C1 segment of cervical spinal cord (tissue), 14 donors: ENCODE measurements around the gene PTPA.
A peak's percentile ranks its signal among the peaks of the same experiment; 100 is the strongest.

Experiments used
- DNase-seq, 14 donors: peaks; one replicate each; lab custom pipeline; 2025; lab: John Stamatoyannopoulos, UW

The PTPA gene

DNA sequence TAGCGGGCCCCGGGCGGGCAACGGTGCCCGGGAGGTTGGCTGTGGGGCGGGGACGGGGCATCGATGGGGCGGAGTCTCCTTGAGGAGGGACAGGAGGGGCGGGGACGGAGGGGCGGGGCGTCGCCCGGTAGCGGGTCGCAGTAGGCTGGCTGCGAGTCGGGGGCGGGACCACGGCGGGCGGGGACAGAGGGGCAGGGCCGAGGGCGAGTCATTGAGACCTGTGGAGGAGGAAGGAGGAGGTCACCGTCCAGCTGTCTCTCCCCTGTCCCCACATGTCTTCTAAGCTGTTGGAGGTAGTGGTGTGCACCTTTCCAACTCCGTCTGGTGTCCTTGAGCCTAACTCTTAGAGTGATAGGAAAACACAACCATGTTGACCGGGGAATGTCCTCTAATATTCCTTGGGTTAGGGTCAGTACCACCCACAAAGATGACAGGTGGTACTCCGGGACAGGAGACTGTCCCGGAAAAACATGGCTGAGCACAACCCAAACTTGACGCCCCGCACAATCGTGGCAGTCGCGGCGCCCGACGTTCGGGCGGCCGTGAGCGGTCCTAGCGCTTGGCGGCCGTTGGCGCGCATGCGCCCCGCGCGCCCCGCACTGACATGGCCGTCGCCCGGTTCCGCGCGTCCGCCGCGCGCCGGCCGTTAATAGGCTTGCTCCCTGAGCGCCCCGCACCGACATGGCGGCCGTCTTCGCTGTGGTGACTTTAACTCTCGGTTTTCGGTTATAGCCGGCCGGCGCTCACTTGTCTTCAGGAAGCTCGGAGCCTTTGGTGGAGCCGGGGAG, at the start of gene PTPA, which contains the start of gene CRAT:
Gene PTPA (plus strand): TSS at position 676 of the 788 bp plus-strand sequence. CDS start 186 bp downstream, outside the sequence.
Gene CRAT (minus strand): TSS at position 54 of the 788 bp plus-strand sequence. CDS start 284 bp downstream, outside the sequence.
- peak; percentile 62 to 97 (median 94) for DNase-seq

DNA sequence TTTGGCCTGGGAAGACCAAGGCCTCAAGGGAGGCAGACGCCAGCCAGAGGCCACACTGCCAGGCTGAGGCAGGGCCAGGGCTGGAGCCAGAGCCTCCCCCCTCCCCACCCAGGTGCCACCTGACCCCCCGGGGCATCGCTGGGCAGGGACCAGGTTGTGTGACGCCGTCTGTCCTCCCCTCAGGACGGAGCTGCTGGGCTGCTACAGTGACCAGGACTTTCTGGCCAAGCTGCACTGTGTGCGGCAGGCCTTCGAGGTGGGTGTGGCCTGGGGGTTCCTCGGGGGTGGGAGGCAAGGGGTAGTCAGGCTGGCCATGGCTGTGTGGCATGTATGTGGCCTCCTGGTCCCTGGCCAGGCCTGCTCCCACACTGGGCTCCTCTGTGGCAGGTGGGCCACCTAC, 48.2 kb upstream of the PTPA start:
- DNase-seq: no peak

DNA sequence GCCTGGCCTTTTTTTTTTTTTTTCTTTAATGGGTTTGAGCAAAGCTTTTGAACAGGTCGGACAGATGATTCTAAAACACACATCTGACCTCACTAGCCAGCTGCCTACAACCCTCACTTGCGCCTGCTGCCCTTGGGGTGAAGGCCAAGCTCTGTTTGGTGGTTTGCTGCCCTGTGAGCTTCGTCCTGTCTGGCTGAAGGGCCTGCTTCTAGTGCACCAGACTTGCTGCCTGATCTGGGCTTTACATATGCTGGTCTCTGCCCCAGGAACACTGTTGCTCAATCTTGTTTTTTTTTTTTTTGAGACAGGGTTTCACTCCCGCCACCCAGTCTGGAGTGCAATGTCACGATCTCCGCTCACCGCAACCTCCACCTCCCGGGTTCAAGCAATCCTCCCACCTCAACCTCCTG, 46.7 kb upstream of the PTPA start:
- DNase-seq: no peak

DNA sequence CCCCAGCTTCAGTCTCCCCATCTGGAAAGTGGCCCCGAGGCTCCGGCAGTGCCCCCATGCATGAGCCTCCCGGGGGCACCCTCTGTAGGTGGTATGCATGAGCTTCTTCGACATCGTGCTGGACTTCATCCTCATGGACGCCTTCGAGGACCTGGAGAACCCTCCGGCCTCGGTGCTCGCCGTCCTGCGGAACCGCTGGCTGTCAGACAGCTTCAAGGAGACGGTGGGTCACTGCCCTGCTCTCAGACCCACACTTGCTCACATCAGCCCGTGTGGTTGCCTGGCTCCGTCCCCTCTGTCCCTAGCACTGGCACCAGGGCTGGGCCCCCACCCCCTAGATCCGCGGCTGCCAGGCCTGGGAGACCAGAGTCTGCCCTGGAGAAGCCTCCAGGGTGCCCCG, 43.1 kb upstream of the PTPA start:
- DNase-seq: no peak

DNA sequence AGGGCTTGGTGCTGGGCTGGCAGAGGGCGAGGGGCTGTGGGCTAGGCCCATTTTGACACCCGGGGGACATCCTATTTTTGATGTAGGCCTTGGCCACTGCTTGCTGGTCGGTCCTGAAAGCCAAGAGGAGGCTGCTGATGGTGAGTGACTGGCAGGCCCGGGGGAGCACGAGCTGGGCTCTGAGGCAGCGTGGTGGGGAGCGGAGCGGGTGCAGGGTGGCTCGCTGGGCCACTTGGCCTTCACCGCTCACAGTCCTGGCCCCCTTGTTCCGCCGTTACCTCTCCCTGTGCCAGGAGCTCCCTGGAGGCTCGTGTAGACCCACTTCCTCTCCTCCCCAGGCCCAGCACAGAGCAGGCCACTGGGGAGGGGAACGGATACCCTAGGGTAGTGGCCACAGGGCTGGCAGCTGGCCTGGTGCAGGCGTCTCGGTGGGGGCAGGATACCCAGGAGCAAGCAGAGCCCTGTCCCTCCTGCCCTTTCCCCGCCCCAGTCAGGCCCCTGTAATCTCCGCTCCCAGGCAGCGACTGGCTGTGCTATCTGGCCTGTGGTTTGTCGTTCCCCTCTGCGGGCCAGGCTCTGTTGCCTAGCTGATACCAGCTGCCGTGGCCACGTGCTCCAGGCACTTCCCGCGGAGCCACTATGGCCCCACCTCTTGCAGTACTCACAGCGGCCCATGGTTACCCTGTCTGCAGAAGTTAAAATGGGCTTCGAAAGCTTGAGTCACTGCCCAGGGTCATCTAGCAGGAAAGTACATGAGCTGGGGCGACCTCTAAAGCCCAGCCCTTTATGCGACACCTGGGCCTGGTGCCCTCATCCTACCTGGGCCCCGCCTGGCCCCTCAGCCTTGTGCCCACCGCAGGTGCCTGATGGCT, 42.0 kb upstream of the PTPA start:
- DNase-seq: peak in 10 of 14 donors; percentile 4 to 64 (median 40)

DNA sequence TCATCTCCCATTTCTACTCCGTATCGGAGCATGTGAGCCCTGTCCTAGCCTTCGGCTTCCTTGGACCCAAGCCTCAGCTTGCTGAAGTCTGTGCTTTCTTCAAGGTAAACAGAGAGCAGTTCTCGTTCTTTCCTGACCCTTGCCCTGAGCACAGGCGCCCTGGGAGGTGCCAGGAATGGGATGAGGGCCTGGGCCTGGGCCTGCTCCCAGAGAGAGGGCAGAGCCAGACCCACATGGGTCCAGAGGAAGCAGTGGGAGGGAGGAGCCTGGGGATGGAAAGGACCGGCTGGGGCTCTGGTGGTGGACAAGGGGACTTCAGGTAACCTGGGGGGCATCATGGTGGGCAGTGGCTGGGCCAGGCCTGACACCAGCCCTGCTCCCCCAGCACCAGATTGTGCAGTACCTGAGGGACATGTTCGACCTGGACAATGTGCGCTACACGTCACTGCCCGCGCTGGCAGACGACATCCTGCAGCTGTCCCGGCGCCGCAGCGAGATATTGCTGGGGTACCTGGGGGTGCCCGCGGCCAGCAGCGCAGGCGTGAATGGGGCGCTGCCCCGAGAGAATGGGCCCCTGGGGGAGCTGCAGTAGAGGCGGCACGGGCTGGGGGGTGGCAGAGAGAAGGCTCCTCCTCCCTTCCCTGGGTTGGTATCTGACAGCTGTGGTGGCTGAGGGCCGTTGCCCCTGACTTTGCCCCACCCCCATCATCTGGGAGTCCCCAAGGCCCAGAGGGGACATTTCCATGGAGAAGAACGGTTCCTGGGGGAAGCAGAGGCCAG, 41.2 kb upstream of the PTPA start:
- DNase-seq: peak in 1 of 14 donors; percentile 23

DNA sequence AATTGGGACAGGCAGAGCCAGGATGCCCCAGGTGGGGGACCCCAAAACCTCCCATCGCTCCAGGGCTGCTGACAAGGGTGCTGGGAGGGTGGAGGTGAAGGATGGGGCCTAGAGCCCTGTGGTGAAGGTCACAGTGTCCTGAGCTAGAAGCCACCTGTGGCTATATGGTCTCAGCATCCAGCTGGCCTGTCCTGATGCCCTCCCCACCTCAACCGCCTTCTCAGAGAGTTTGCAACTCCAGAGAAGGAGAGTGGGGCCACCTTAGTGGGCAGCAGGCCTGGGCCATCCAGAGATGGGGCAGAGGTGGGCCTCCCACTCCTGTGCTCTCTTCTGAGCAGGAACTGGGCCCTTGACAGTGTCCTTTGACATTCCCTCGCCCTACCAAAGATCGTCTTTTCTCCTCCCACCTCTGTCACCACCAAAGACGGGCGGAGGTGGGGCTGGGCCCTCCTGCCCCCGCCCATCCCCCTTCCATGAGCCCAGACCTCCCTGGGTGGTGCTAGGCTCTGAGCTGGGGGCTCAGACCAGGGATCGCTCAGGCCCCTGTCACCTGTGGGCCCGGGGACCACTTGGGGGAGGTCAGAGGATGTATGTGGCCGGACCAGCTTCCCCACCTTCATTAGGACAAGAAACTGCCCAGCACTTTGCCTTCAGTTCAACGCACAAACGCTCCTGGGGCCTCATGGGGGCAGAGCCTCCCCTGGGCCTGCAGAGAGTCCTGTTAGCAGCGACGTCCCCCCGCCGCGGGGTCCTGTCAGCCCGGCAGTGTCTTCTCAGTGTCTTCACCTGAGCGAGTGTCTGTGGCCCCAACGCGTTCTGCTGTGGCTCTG, 40.3 kb upstream of the PTPA start:
- no peak for DNase-seq

DNA sequence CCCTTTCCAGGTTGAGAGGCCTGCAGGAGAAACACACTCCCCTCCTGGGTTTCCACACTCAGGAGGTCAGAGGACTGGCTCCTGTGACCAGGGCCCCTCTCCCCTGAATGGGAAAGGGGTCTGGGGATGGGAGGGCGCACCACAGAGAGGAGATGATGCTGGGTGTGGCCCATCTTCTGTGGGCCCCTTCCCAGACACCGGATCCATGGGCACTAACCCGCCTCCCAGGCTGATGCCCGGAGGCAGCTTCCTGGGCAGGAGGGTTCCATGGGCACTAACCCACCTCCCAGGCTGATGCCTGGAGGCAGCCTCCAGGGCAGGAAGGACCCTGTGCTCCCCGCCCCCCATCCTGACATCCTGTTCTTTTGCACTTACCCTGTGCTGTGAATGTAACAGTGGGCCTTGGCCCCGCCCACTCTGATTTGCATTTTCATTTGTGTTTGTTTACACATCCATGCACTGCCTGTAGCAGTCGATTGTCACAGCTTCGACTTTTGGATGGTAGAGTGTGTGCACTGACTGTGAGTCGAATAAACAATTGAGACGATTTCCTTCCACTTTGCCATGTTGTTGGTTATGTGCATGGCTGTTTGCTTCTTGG, 39.6 kb upstream of the PTPA start:
- DNase-seq: peak in 1 of 14 donors; percentile 7

DNA sequence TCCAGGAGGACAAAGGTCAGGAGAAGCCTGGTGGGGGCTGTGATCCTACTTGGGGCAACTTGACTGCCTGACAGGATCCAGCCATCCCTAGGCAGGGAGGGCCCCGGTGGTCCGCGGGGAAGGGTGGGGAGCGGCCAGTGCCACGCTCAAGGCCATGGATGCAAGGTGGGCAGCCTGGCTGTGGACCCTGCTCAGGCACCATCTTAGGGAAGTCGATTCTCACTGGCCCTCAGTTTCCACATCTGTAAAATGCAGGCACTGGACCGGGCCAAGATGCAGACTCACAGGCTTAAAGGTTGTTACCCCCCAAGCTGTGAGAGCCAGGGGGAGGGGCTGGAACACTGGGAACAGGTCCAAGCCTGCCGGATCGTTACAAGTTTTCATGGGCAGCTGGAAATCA, 39.0 kb upstream of the PTPA start:
- no peak for DNase-seq

DNA sequence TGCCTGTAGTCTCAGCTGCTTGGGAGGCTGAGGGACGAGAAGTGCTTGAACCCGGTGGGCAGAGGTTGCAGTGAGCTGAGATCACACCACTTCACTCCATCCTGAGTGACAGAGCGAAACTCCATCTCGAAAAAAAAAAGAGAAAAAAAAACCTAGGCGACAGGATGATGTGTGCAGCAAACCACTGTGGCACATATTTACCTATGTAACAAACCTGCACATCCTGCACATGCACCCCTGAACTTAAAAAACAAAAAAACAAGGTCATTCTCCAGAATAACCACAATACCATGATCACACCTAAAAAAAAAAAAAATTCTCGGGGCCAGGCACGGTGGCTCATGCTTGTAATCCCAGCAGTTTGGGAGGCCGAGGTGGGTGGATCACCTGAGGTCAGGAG, 37.8 kb upstream of the PTPA start:
- no peak for DNase-seq

DNA sequence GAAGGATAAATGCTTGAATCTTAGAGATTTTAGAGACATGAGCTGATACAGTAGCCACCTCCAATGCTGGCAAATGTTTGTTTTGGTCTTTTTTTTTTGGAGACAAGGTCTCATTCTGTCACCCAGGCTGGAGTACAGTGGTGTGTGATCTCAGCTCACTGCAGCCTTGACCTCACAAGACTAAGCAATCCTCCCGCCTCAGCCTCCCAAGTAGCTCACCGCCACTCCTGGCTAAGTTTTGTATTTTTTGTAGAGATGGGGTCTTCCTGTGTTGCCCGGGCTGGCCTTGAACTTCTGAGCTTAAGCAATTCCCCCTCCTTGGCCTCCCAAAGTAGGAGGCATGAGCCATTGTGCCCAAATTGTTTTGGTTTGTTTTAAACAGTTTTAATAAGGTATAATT, 37.1 kb upstream of the PTPA start:
- DNase-seq: no peak

DNA sequence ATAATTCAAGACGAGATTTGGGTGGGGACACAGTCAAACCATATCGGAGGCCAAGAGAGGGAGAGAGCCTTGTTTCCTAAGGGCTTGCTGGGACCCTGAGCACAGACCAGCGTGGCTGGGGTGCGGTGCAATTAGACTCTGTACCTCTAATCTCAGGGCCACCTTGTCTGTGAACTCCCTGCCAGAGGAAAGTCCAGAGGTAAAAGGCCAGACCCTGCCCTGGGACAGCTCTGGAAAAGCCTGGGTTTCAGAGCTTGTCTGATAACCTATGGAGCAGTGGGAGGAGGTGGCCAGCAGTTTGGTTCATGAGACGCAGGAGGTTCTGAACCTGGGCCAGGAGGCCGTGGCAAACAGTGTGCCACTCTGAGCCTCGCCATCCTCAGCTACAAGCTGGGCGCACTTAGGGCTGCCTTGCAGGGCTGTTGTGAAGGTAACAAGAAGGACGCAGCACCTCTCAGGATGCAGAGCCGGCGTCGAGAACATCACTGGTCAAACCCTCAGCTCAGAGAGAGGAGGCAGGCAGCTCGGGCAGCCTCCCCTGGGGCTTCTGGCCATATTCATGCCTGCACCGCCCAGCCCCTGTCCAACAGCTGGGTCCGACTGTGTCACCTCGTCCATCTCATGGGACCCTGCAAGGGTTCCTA, 35.1 kb upstream of the PTPA start:
- DNase-seq: no peak

DNA sequence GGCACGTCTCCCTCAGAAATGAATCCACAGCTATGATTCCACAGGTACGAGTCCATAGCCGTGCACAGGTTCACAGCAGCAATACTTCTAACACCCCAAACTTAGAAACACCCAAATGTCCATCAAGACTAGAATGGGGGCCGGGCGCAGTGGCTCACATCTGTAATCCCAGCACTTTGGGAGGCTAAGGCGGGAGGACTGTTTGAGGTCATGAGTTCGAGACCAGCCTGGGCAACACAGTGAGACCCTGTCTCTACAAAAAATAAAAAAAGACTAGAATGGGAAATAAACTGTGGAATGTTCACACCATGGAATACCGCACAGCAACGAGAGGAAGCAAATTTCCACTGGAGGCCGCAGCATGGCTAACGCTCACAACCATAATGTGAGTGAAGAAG, 34.6 kb upstream of the PTPA start:
- no peak for DNase-seq

DNA sequence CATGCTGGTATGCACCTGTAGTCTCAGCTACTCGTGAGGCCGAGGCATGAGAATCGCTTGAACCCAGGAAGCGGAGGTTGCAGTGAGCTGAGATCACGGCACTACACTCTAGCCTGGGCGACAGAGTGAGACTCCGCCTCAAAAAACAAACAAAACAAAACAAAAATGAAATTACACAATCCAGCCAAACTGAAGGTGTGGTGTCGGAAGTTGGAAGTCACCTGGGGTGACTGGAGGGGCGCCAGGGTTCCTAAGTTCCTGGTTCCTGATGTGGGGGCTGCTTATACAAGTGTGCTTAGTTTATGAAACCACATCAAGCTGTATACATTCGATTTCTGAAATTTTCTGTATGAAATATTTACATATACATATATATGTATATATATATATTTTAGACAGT, 34.0 kb upstream of the PTPA start:
- DNase-seq: no peak

DNA sequence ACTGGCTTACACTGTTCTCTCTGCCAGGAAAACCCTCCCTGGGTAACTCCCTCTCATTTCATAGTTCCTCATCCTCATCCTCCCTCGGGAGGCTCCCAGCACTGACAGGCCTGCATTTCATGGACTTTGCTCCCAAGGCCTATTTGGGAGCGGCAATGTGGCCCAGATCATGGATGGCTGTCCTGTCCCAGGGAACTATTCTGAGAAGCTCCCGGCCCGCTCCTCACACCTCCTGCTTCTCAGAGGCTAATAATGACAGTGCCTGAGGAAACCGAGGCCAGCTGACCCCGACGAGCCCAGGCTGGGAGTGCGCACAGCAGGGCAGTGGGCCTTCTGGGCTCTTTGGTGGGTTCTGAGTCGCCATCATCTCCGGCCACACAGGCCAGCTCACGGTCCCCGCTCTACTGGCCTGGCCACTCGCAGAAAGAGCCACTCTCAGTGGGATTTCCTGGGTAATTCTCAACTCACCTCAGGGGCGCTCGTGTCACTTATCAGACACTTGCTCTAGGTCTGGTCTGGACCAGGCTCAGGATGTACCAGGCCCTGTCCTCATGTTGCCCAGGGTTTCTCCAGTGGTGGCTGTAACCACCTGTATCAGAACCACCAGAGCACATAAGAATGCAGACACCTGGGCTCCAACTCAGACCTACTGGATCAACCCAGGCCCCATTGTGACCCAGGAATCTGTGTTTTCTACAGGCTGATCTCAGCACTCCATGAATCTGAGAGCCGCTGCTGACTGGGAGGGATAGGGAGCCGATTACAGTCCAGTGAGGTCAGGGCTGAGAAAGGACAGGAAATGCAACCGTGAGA, 32.3 kb upstream of the PTPA start:
- DNase-seq: no peak

DNA sequence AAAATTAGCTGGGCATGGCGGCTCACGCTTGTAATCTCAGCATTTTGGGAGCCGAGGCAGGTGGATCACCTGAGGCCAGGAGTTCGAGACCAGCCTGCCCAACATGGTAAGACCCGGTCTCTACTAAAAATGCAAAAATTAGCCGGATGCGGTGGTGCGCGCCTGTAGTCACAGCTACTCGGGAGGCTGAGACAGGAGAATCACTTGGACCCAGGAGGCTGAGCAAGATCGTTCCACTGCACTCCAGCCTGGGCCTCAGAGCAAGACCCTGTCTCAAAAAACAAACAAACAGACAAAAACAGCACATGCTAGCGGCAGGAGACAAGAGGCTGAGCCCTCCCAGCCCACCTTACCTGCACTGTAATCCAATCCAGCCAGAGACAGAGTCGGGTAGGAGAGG, 31.4 kb upstream of the PTPA start:
- DNase-seq: no peak

DNA sequence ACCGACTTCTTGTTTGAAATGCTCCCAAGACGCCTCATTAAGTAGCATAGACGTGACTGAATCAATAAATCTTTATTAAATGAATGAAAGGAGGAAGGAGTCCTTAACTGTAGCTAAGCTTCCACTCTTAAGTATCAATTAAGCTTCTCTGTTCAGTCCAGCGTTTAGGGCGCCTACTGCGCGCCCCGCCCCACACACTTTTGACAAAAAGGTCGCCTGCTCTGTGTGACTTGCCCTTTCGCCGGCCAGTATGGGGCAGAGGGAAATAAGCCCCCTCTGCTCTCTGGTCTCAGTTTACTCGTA, 31.0 kb upstream of the PTPA start:
- DNase-seq: no peak

DNA sequence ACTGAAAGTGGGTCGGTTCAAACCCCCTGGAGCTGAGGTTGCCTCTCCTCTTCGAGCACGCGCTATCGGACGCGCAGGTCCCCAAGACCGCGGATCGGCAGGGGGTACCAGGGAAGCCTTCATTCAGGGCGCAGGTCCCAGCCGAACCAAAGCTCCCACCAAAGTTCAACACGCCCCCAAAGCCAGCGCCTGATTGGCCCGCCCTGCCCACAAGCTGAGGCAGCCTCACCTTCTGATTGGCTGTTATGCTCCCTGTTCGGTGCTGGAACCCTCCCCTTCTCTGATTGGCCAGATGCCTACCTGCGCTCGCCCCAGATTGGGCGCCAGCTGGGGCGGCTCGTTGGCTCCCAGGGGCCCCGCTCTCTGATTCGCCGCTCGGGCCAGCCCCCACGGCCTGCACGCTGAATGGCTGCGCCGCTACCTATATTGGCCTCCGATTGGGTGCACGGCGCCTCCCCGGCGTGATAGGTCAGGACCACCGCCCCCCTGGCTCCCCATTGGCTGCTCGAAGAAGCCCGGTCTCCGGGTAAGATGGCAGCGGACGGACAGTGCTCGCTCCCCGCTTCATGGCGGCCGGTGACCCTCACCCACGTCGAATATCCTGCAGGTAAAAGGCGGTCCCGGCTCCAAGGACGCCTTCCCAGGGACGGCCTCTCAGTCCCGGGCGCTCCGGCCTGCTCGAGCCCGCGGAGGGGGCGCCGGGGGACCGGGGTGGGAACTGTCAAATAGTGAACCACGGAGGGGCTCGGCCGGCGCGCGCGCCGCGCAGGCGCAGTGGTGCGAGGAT, 30.4 kb upstream of the PTPA start, which contains the start of gene DOLPP1:
Gene DOLPP1 (plus strand): TSS at position 511 of the 787 bp plus-strand sequence. CDS start 21 bp downstream, at position 532.
- DNase-seq: peak; percentile 93 to 100 (median 98)
